HepG2 (cell line): ENCODE results near the gene ALG5. TPM values are rescaled to one million over a fixed set of nuclear protein-coding genes. Genes with fewer than 3 reads are reported as not detected.

Experiments used
- ATAC-seq: fragments of 200-7000 bp; cut with Tn5 transposase; 3 replicates; pipeline ENCODE4 v1.9.1; 2020; ENCODE audit warnings: mild to moderate bottlenecking, moderate library complexity
- BruUV-seq: library from RNA; stranded (reverse); fragments of 400-500 nt; replicated peaks from 2 replicates; lab custom pipeline; 2021; lab: Mats Ljungman, UMichigan
- CTCF ChIA-PET: fragments of 300-600 bp; formaldehyde crosslinking; extraction: SDS; loops from one replicate; lab custom pipeline; 2021; ENCODE audit warnings: low total read pairs, inconsistent platforms, low intra/inter-chr PET ratio; lab: Yijun Ruan, JAX
- POLR2A ChIA-PET: fragments of 350-600 bp; sonication (Branson Sonifier 250); formaldehyde crosslinking; loops from one replicate; lab custom pipeline; 2020; ENCODE audit warnings: antibody characterized with exemption, inconsistent platforms; lab: Yijun Ruan, JAX
- DNase-seq: peaks from one replicate; pipeline ENCODE4 v3.0.0-alpha.2; 2015; ENCODE audit warnings: low spot score
- FAIRE-seq: peaks from 3 replicates; lab custom pipeline; 2011; peaks lifted over from hg19 to GRCh38; lab: Jason Lieb, UNC
- H2AFZ ChIP-seq: one replicate; pipeline ENCODE4 v1.6.1; 2011; ENCODE audit warnings: low read length, inconsistent platforms
- H3K27ac ChIP-seq: fragments of 300-600 bp; 3 replicates; pipeline ENCODE4 v1.8.0; 2011; ENCODE audit warnings: mixed run types, mild to moderate bottlenecking, mixed read lengths, low read length, inconsistent platforms; ENCODE audit not compliant: insufficient read depth; ENCODE audit errors: extremely low read length
- H3K27me3 ChIP-seq, 2 experiments: fragments of 200-600 bp in 1 of 2; 2 replicates in 1 of 2; 3 replicates in 1 of 2; pipeline versions ENCODE4 v1.6.0 to v1.8.0; 2011; ENCODE audit warnings: low read length in 2 of 2, mild to moderate bottlenecking in 2 of 2, moderate library complexity in 2 of 2, inconsistent platforms in 1 of 2; ENCODE audit not compliant: insufficient read depth in 2 of 2, control insufficient read depth in 1 of 2
- H3K36me3 ChIP-seq, 2 experiments: fragments of 200-600 bp in 1 of 2; replicated peaks in 1 of 2; 2 replicates in 1 of 2; 3 replicates in 1 of 2; pipeline versions ENCODE4 v1.5.1 to v1.8.0; 2011; ENCODE audit warnings: low read length in 2 of 2, inconsistent platforms in 1 of 2; ENCODE audit not compliant: insufficient read depth in 2 of 2, control insufficient read depth in 1 of 2
- H3K4me1 ChIP-seq: 2 replicates; pipeline ENCODE4 v1.5.1; 2012; ENCODE audit warnings: low read length, inconsistent platforms; ENCODE audit not compliant: insufficient read depth
- H3K4me2 ChIP-seq: 2 replicates; pipeline ENCODE4 v1.6.0; 2011; ENCODE audit warnings: low read depth, low read length, inconsistent platforms
- H3K4me3 ChIP-seq, 3 experiments: fragments of 200-600 bp in 1 of 3; sonication (generic), shearing (Covaris generic) in 1 of 3; replicated peaks in 1 of 3; 2 replicates each; pipeline ENCODE4 v1.5.1; 2011 to 2016; ENCODE audit warnings: low read length in 3 of 3, inconsistent platforms in 2 of 3, low read depth in 2 of 3, mild to moderate bottlenecking in 2 of 3, control low read depth in 1 of 3, mixed read lengths in 1 of 3; ENCODE audit not compliant: insufficient read depth in 1 of 3
- H3K79me2 ChIP-seq: one replicate; pipeline ENCODE4 v1.6.1; 2011; ENCODE audit warnings: low read length, inconsistent platforms; ENCODE audit not compliant: insufficient read depth
- H3K9ac ChIP-seq: 2 replicates; pipeline ENCODE4 v1.6.0; 2011; ENCODE audit warnings: mild to moderate bottlenecking, low read depth, low read length, inconsistent platforms; ENCODE audit not compliant: insufficient read depth
- H3K9me3 ChIP-seq: 2 replicates; pipeline ENCODE4 v1.5.1; 2012; ENCODE audit warnings: mild to moderate bottlenecking, low read length
- H4K20me1 ChIP-seq: 2 replicates; pipeline ENCODE4 v1.6.0; 2011; ENCODE audit warnings: inconsistent platforms, mild to moderate bottlenecking, low read length, moderate library complexity; ENCODE audit not compliant: insufficient read depth
- AGO2 ChIP-seq: fragments of 200-400 bp; formaldehyde crosslinking; optimal IDR thresholded peaks from 2 replicates; pipeline ENCODE3; 2017; ENCODE audit warnings: mild to moderate bottlenecking, low read depth, low read length, moderate library complexity
- ARNT ChIP-seq: fragments of 450-650 bp; IDR thresholded peaks from 2 replicates; pipeline ENCODE4 v1.6.1; 2017
- DPF2 ChIP-seq: sonication (generic); formaldehyde crosslinking; IDR thresholded peaks from 2 replicates; pipeline ENCODE4 v1.4.0; 2020; ENCODE audit warnings: mild to moderate bottlenecking, low read depth, missing genetic modification reagents, borderline replicate concordance
- FOXM1 ChIP-seq: sonication (generic); formaldehyde crosslinking; IDR thresholded peaks from 2 replicates; pipeline ENCODE4 v1.5.0; 2020; ENCODE audit warnings: missing genetic modification reagents
- HOXA9 ChIP-seq: sonication (generic); formaldehyde crosslinking; IDR thresholded peaks from 2 replicates; pipeline ENCODE4 v1.8.1; 2022; ENCODE audit warnings: missing genetic modification reagents, mild to moderate bottlenecking, moderate library complexity, borderline replicate concordance
- PRPF4 ChIP-seq: fragments of 200-400 bp; formaldehyde crosslinking; IDR thresholded peaks from 2 replicates; pipeline ENCODE4 v1.6.1; 2016; ENCODE audit warnings: low read length, low read depth; ENCODE audit not compliant: poor library complexity, severe bottlenecking
- SNAPC2 ChIP-seq: sonication (generic); formaldehyde crosslinking; IDR thresholded peaks from 2 replicates; pipeline ENCODE4 v1.8.1; 2022; ENCODE audit warnings: mild to moderate bottlenecking, missing genetic modification reagents
- ZNF251 ChIP-seq: sonication (generic); formaldehyde crosslinking; IDR thresholded peaks from 2 replicates; pipeline ENCODE4 v1.9.0; 2021; ENCODE audit warnings: mild to moderate bottlenecking, missing genetic modification reagents
- ZNF274 ChIP-seq: sonication (generic); formaldehyde crosslinking; IDR thresholded peaks from 2 replicates; pipeline ENCODE4 v1.5.1; 2020; ENCODE audit warnings: mild to moderate bottlenecking, missing genetic modification reagents
- ZNF766 ChIP-seq: sonication (generic); formaldehyde crosslinking; IDR thresholded peaks from 2 replicates; pipeline ENCODE4 v1.5.0; 2020; ENCODE audit warnings: missing genetic modification reagents, borderline replicate concordance
- WGBS: methylation state at CpG from one replicate; pipeline ENCODE4 v1.1.6; 2017; ENCODE audit warnings: low lambda C conversion rate; 5-methylcytosine and 5-hydroxymethylcytosine counted together
- in situ Hi-C: cut with HindIII; loops from 2 replicates; pipeline ENCODE4 v1.10.0; 2017; ENCODE audit warnings: low pct_unique_long_range_greater_than_20kb; ENCODE audit not compliant: extremely low pct_ligation_motif_present
- intact Hi-C: fragments of 100-400 bp; cut with micrococcal nuclease; formaldehyde crosslinking; loops from one replicate; pipeline ENCODE4 v1.10.0; 2022; ENCODE audit not compliant: unreplicated experiment
- polyA plus RNA-seq, 8 experiments: library from polyadenylated mRNA; depleted of rRNA in 3 of 8; stranded (reverse) in 7 of 8; unstranded in 1 of 8; fragments of >200 nt; fragmentation: Illumina TruSeq in 4 of 8; extraction: Trizol in 4 of 8; gene quantifications; 2 replicates each; pipeline versions ENCODE4 v1.2.1 to v1.2.3, GENCODE V29; 2011 to 2016; ENCODE audit warnings: low read depth in 4 of 8, missing spikeins in 1 of 8, mixed read lengths in 1 of 8; ENCODE audit not compliant: insufficient read depth in 1 of 8
- total RNA-seq, 5 experiments: library from RNA; depleted of rRNA; stranded (reverse); fragments of >200 nt; fragmentation: Illumina TruSeq; extraction: Trizol; gene quantifications; 2 replicates each; pipeline ENCODE4 v1.2.3, GENCODE V29; 2016; ENCODE audit warnings: low read depth in 1 of 5
- TF ChIP-seq, protein P1 (sequence below): sonication (generic); formaldehyde crosslinking; IDR thresholded peaks from 2 replicates; pipeline ENCODE4 v1.4.0; 2020; ENCODE audit warnings: mild to moderate bottlenecking, missing genetic modification reagents
- TF ChIP-seq, protein P2 (sequence below): sonication (generic); formaldehyde crosslinking; conservative IDR thresholded peaks from 2 replicates; pipeline ENCODE4 v1.4.0; 2020; ENCODE audit warnings: missing genetic modification reagents
- TF ChIP-seq, protein P3 (sequence below): sonication (generic); formaldehyde crosslinking; IDR thresholded peaks from 2 replicates; pipeline ENCODE4 v1.4.0; 2020; ENCODE audit warnings: mild to moderate bottlenecking, low read depth, missing genetic modification reagents
- TF ChIP-seq, protein P4 (sequence below): sonication (generic); formaldehyde crosslinking; IDR thresholded peaks from 2 replicates; pipeline ENCODE4 v1.9.0; 2021; ENCODE audit warnings: missing genetic modification reagents, mild to moderate bottlenecking, borderline replicate concordance

The ALG5 gene
- total and polyA plus RNA-seq, 2 of the 13 experiments (the other 11 are each of a cell fraction or from before 2014, with no cell fraction given): 27.8 to 51.1 TPM

DNA sequence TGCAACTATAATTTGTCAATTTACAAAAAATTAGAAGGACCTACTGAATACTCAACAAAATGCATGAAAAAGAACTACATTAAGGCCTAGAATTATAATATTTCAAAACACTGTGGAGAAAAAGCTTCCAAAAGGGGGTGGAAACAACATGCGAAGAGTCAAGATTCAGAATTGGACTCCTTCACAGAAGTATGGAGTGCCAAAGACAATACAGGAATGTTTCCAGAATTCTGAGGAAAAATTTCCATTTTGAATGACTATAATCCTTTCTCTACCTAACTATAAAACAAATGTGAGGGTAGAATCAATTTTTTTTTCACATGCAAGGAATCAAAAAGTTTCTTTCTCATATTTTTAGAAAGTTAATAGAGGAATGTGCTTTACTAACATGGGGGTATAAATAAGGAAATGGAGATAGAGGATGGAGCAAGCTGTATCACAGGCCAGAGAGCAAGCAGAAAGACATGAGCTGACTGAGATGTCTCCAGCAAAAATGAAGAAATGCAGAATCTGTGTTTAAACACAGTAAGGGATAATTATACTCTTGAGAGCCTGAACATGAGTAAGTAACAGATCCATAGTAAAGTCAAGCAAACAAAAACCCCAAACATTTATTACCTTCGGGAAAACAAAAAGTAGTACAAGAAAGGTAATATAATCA lies 39.6 kb downstream of the ALG5 start:
- BruUV-seq: no TSS peak
- H3K36me3 ChIP-seq: peaks cover 9 to 34% of the 10 kb centered on the region in 2 experiments
- no peak for TF ChIP-seq ZNF766 (CRISPR knock-in tag)
- TF ChIP-seq, protein P1, sequence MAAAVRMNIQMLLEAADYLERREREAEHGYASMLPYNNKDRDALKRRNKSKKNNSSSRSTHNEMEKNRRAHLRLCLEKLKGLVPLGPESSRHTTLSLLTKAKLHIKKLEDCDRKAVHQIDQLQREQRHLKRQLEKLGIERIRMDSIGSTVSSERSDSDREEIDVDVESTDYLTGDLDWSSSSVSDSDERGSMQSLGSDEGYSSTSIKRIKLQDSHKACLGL (CRISPR knock-in tag): no peak
- TF ChIP-seq SNAPC2 (CRISPR knock-in tag): no peak
- TF ChIP-seq PRPF4: no peak
- TF ChIP-seq ZNF251: no peak
- TF ChIP-seq, protein P2, sequence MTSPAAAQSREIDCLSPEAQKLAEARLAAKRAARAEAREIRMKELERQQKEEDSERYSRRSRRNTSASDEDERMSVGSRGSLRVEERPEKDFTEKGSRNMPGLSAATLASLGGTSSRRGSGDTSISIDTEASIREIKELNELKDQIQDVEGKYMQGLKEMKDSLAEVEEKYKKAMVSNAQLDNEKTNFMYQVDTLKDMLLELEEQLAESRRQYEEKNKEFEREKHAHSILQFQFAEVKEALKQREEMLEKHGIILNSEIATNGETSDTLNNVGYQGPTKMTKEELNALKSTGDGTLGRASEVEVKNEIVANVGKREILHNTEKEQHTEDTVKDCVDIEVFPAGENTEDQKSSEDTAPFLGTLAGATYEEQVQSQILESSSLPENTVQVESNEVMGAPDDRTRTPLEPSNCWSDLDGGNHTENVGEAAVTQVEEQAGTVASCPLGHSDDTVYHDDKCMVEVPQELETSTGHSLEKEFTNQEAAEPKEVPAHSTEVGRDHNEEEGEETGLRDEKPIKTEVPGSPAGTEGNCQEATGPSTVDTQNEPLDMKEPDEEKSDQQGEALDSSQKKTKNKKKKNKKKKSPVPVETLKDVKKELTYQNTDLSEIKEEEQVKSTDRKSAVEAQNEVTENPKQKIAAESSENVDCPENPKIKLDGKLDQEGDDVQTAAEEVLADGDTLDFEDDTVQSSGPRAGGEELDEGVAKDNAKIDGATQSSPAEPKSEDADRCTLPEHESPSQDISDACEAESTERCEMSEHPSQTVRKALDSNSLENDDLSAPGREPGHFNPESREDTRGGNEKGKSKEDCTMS (CRISPR knock-in tag): no peak
- TF ChIP-seq DPF2 (CRISPR knock-in tag): no peak
- no peak for TF ChIP-seq ZNF274 (CRISPR knock-in tag)
- TF ChIP-seq FOXM1 (CRISPR knock-in tag): no peak
- TF ChIP-seq, protein P3, sequence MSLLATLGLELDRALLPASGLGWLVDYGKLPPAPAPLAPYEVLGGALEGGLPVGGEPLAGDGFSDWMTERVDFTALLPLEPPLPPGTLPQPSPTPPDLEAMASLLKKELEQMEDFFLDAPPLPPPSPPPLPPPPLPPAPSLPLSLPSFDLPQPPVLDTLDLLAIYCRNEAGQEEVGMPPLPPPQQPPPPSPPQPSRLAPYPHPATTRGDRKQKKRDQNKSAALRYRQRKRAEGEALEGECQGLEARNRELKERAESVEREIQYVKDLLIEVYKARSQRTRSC: no peak
- TF ChIP-seq HOXA9: no peak
- no peak for TF ChIP-seq ARNT
- TF ChIP-seq, protein P4, sequence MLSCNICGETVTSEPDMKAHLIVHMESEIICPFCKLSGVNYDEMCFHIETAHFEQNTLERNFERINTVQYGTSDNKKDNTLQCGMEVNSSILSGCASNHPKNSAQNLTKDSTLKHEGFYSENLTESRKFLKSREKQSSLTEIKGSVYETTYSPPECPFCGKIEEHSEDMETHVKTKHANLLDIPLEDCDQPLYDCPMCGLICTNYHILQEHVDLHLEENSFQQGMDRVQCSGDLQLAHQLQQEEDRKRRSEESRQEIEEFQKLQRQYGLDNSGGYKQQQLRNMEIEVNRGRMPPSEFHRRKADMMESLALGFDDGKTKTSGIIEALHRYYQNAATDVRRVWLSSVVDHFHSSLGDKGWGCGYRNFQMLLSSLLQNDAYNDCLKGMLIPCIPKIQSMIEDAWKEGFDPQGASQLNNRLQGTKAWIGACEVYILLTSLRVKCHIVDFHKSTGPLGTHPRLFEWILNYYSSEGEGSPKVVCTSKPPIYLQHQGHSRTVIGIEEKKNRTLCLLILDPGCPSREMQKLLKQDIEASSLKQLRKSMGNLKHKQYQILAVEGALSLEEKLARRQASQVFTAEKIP (CRISPR knock-in tag): no peak
- no peak for TF ChIP-seq AGO2
- TF ChIP-seq, all 625 proteins: peak for 0
- no peak overlapping the region for H3K9ac ChIP-seq
- no peak for DNase-seq
- intact Hi-C loops (no loop called here), in situ Hi-C loops (no loop called here)
- H3K9me3 ChIP-seq: no peaks in the 10 kb centered on the region
- ATAC-seq: no peak
- no peak overlapping the region for H3K4me3 ChIP-seq
- H3K4me1 ChIP-seq: no peaks in the 10 kb centered on the region
- FAIRE-seq: no peak
- H4K20me1 ChIP-seq: no peaks in the 10 kb centered on the region
- H3K27ac ChIP-seq: no peak overlapping the region
- no peaks in the 10 kb centered on the region for H3K79me2 ChIP-seq
- no peaks in the 10 kb centered on the region for H3K27me3 ChIP-seq
- ChIA-PET CTCF (no interaction called here), POLR2A (no interaction called here)
- H2AFZ ChIP-seq: no peak overlapping the region
- H3K4me2 ChIP-seq: no peak overlapping the region
- WGBS: 97% methylated on average over 2 of the region's 2 CpGs
